WTC11 (cell line): ENCODE measurements around the gene FMN2.

Experiments used
- MXD4 ChIP-seq: fragments of 250-450 bp; sonication (Bioruptor Pico); IDR thresholded peaks from 2 replicates; pipeline ENCODE4 v1.8.0; 2021; ENCODE audit warnings: mild to moderate bottlenecking, moderate library complexity, borderline replicate concordance
- NFYB ChIP-seq: sonication (generic); formaldehyde crosslinking; conservative IDR thresholded peaks from 2 replicates; pipeline ENCODE4 v1.8.0; 2022; ENCODE audit warnings: low read depth, missing genetic modification reagents
- TF ChIP-seq, protein P1 (sequence below): fragments of 200-600 bp; IDR thresholded peaks from 2 replicates; pipeline ENCODE4 v1.8.0; 2022; ENCODE audit warnings: antibody characterized with exemption
- TF ChIP-seq, protein P2 (sequence below): sonication (generic); formaldehyde crosslinking; IDR thresholded peaks from 2 replicates; pipeline ENCODE4 v1.8.0; 2022; ENCODE audit warnings: missing genetic modification reagents

DNA sequence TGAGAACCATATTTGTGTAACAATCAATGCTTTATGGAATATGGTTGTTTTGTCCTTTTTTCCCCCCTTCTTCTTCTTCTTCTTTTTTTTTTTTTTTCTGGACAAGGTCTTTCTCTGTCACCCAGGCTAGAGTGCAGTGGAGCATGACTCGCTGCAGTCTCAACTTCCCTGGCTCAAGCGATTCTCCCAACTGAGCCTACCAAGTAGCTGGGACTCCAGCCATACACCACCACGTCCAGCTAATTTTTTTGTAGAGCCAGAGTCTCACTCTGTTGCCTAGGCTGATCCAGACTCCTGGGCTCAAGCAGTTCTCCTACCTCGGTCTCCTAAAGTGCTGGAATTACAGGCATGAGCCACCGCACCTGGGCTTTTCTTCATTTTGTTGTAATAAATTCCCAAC, 86.7 kb downstream of the FMN2 start:
- TF ChIP-seq, protein P1, sequence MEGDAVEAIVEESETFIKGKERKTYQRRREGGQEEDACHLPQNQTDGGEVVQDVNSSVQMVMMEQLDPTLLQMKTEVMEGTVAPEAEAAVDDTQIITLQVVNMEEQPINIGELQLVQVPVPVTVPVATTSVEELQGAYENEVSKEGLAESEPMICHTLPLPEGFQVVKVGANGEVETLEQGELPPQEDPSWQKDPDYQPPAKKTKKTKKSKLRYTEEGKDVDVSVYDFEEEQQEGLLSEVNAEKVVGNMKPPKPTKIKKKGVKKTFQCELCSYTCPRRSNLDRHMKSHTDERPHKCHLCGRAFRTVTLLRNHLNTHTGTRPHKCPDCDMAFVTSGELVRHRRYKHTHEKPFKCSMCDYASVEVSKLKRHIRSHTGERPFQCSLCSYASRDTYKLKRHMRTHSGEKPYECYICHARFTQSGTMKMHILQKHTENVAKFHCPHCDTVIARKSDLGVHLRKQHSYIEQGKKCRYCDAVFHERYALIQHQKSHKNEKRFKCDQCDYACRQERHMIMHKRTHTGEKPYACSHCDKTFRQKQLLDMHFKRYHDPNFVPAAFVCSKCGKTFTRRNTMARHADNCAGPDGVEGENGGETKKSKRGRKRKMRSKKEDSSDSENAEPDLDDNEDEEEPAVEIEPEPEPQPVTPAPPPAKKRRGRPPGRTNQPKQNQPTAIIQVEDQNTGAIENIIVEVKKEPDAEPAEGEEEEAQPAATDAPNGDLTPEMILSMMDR, result no peak
- no peak for TF ChIP-seq MXD4 (CRISPR knock-in tag)
- no peak for TF ChIP-seq NFYB
- TF ChIP-seq, protein P2, sequence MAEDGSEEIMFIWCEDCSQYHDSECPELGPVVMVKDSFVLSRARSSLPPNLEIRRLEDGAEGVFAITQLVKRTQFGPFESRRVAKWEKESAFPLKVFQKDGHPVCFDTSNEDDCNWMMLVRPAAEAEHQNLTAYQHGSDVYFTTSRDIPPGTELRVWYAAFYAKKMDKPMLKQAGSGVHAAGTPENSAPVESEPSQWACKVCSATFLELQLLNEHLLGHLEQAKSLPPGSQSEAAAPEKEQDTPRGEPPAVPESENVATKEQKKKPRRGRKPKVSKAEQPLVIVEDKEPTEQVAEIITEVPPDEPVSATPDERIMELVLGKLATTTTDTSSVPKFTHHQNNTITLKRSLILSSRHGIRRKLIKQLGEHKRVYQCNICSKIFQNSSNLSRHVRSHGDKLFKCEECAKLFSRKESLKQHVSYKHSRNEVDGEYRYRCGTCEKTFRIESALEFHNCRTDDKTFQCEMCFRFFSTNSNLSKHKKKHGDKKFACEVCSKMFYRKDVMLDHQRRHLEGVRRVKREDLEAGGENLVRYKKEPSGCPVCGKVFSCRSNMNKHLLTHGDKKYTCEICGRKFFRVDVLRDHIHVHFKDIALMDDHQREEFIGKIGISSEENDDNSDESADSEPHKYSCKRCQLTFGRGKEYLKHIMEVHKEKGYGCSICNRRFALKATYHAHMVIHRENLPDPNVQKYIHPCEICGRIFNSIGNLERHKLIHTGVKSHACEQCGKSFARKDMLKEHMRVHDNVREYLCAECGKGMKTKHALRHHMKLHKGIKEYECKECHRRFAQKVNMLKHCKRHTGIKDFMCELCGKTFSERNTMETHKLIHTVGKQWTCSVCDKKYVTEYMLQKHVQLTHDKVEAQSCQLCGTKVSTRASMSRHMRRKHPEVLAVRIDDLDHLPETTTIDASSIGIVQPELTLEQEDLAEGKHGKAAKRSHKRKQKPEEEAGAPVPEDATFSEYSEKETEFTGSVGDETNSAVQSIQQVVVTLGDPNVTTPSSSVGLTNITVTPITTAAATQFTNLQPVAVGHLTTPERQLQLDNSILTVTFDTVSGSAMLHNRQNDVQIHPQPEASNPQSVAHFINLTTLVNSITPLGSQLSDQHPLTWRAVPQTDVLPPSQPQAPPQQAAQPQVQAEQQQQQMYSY (CRISPR knock-in tag), result no peak
